GM19397 (cell line): Measurements from ENCODE around the gene ALAS2.
"Not testable (repeated sequence)": the region's sequence is repeated elsewhere in the genome, so short reads cannot be mapped to it uniquely, and the experiment has no call there.

Experiments used
- ATAC-seq: cut with Tn5 transposase; IDR thresholded peaks from one replicate; pipeline ENCODE4 v1.9.1; 2021; ENCODE audit warnings: mild to moderate bottlenecking, moderate library complexity; ENCODE audit not compliant: unreplicated experiment

ALAS2 gene

DNA sequence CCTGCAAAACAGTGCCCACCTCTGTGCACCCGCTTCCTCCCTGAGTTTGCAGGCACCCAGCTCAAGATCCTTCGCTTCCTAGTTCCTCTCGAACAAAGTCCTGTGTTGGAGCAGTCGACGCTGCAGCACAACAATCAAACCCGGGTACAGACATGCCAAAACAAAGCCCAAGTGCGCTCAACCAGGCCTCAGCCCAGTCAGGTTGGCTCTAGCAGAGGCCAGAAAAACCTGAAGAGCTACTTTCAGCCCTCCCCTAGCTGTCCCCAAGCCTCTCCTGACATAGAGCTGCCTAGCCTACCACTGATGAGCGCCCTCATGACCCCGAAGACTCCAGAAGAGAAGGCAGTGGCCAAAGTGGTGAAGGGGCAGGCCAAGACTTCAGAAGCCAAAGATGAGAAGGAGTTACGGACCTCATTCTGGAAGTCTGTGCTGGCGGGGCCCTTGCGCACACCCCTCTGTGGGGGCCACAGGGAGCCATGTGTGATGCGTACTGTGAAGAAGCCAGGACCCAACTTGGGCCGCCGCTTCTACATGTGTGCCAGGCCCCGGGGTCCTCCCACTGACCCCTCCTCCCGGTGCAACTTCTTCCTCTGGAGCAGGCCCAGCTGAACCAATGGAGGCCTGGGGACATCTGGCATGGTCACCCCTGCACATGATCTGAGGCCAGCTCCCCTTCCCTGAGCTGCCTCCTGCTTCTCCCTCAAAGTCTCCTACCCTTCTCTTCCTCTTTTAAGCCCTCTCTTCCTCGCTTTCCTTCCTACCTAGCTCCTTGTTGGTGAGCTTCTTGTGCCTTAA is 23.8 kb downstream of the ALAS2 start:
- no peak for ATAC-seq

DNA sequence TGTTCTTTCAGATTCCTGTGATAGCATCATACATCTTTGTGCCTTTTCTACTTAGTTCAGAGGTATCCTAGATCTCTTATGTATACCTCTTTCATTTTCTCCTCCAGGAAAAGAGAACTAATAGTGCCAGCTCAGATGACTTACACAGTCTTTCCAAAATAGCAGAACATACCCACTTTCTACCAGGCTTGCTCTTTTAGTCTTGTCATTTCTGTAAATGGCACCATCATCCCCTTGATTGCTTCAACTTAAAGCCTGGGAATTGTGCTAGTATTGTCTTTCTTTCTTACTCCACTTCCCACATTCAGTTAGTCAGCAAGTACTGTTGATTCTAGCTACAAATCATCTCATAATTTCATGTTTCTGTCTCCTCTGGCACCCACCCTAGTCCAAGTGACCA is 25.5 kb downstream of the ALAS2 start:
- ATAC-seq: no peak

DNA sequence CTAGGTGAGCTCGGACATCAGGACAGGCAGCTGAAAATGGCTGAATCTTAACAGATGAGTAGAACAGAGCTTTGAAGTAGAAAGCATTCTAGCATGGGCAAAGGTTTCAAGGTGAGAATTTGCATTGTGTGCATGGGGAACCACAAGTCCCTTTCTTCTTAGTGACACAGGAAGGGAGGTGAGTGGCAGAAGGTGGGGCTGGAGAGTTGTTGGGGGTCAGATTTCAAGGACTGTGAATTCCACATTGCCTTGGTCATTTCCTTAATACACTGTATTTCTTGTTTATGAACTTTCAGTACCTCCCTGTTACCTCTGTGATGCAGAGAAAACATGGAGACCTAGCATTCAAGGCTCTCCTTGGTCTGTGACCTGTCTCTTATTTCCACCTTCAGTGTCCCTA is 26.5 kb downstream of the ALAS2 start:
- ATAC-seq: no peak

GRCh38 chrX:54999717-55000598 is 30.8 kb downstream of the ALAS2 start, which contains the start of gene APEX2:
Gene APEX2 (plus strand): TSS chrX:55000363. CDS start chrX:55000423, 60 bp downstream.
- ATAC-seq: peak; percentile 93

DNA sequence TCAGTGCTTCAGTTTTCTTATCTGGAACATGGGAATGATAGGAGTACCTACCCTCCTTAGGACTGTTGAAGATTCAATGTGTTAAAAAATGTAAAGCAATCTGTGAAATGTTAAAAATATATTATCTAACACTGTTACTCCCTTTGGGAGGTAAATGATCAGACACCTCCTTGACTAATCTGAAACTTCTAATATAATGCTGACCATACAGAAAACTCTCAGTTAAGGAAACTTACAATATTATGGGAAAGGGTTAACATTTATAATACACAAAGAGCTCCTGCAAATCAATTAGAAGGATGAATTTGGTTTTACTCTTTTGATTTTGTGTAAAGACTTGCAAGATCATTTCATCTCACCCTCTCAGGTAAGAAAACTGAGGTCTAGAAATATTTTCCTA is 35.2 kb downstream of the ALAS2 start:
- no peak for ATAC-seq

GRCh38 chrX:54994668-54995351 is 36.0 kb downstream of the ALAS2 start:
- no peak for ATAC-seq

- no peak for ATAC-seq
Measured at GRCh38 chrX:54994099-54994498, 36.7 kb downstream of the ALAS2 start, which contains the start of gene PFKFB1. Gene PFKFB1 (minus strand): TSS chrX:54994188. CDS start chrX:54994007, 181 bp downstream.

DNA sequence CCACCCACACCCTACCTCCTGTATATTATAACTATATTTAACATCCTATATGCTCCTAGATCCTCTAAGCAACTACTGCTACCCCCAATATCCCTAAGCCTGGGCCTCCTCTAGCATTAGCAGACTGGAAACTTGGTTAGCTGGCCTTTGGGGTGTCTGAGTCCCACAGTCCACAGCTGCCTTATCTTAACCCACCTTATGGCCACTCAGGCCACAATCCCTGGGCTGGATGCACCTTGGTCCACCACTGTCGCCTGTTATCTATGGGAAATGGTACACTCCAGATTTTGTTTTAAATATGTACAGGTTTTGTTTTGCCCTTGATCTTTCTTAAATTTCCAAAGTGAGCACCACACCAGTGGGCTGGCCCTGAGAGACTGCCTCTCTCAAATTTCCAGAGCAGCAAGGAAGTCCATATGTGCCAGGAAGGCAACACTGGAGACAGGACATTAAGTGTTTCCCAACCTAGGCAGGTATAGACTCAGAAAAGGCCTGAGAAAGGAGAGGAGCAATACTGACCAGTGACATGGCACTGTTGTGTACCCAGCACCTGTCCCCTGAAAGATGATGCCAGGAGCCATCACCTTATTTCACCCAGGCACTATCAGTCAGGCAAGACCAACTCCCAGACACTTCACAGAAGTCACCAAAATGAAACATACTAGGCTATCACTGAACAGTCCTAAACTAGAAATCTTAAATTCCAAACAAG is 37.7 kb downstream of the ALAS2 start:
- ATAC-seq: no peak

- no peak for ATAC-seq
Measured at GRCh38 chrX:54991706-54992105, 39.1 kb downstream of the ALAS2 start.

GRCh38 chrX:54983306-54983705 is 47.5 kb downstream of the ALAS2 start:
- not testable (repeated sequence) for ATAC-seq

- no peak for ATAC-seq
Measured at GRCh38 chrX:54980334-54980733, 50.4 kb downstream of the ALAS2 start.

- ATAC-seq: no peak
Measured at GRCh38 chrX:54979432-54979831, 51.3 kb downstream of the ALAS2 start.

DNA sequence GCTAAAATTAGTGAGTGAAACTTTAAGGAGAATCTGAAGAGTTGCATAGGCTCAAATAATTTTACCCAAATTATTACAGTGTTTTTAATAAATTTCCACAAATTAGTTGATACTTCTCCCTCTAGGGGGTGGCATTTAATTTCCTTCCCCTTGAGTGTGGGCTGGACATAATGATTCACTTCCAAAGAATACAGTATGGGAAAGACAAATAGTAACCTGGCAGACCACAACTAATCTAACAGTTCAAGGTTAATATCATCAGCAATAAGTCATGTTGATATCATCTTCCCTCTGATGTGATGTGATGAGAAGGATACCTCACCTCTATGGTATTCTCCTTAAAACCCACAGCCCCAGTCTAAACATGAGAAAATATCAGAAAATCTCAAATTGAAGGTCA is 52.3 kb downstream of the ALAS2 start:
- no peak for ATAC-seq

GRCh38 chrX:54977387-54977786 is 53.4 kb downstream of the ALAS2 start:
- ATAC-seq: no peak

DNA sequence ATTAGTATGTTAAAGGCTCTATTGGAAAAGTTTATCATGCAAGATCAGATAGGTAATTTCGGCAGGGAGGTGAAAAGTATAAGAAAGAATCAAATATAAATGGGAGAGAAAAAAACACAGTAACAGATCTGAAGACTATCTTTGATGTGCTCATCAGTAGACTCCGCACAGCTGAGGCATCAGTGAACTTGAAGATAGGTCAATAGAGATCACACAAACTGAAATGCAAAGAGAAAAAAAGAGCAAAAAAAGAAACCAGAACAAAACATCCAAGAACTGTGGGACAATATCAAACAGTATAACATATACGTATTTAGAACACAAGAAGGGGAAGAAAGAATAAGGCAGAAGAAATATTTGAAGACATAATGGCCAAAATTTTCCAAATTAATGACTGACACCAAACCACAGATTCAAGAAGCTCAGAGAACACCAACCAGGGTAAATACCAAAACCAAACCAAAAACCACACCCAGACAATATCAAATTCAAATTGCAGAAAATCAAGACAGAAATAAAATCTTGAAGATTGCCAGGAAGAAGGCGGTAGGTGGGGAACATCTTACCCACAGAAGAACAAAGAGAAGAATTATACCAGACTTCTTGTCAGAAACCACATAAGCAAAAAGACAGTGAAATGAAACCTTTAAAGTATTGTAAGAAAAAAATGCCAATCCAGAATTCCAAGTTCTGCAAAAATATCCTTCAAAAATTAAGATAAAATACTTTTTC is 65.8 kb downstream of the ALAS2 start:
- no peak for ATAC-seq

GRCh38 chrX:54961750-54962149 is 69.0 kb downstream of the ALAS2 start:
- ATAC-seq: no peak
